HepG2 (cell line): ENCODE results near the gene MBTD1. TPM values are rescaled to one million over a fixed set of nuclear protein-coding genes. Genes with fewer than 3 reads are reported as not detected.

Experiments
- FIP1L1 ChIP-seq: fragments of 200-400 bp; formaldehyde crosslinking; IDR thresholded peaks from 2 replicates; pipeline ENCODE4 v1.6.1; 2018; ENCODE audit warnings: low read depth, mild to moderate bottlenecking, low read length, moderate library complexity, borderline replicate concordance; ENCODE audit not compliant: insufficient read depth
- HDAC6 ChIP-seq: fragments of 200-600 bp; sonication (generic); IDR thresholded peaks from 2 replicates; pipeline ENCODE4 v1.7.0; 2017; ENCODE audit warnings: mild to moderate bottlenecking, antibody characterized with exemption, low read length, low read depth
- IKZF4 ChIP-seq: sonication (generic); formaldehyde crosslinking; IDR thresholded peaks from 2 replicates; pipeline ENCODE4 v1.5.1; 2020; ENCODE audit warnings: borderline replicate concordance, mild to moderate bottlenecking, low read depth, missing genetic modification reagents; ENCODE audit errors: not compliant biosample characterization
- IRX3 ChIP-seq: sonication (generic); formaldehyde crosslinking; IDR thresholded peaks from 2 replicates; pipeline ENCODE4 v1.8.1; 2023; ENCODE audit warnings: mild to moderate bottlenecking, low read depth, missing genetic modification reagents, borderline replicate concordance
- JUN ChIP-seq: sonication (generic); formaldehyde crosslinking; IDR thresholded peaks from 2 replicates; pipeline ENCODE4 v1.4.0; 2020; ENCODE audit warnings: mild to moderate bottlenecking, missing genetic modification reagents
- LCORL ChIP-seq, 2 experiments: fragments of 450-650 bp in 1 of 2; sonication (generic) in 1 of 2; formaldehyde crosslinking in 1 of 2; IDR thresholded peaks; 2 replicates each; pipeline versions ENCODE4 v1.5.0 to v1.6.1; 2017 to 2020; ENCODE audit warnings: antibody characterized with exemption in 1 of 2, missing genetic modification reagents in 1 of 2
- MXI1 ChIP-seq: IDR thresholded peaks from 3 replicates; pipeline ENCODE4 v1.6.1; 2012; ENCODE audit warnings: low read depth, low read length, inconsistent platforms, borderline replicate concordance
- NCOR1 ChIP-seq: fragments of 200-600 bp; sonication (generic); IDR thresholded peaks from 2 replicates; pipeline ENCODE4 v1.7.0; 2017; ENCODE audit warnings: antibody characterized with exemption, low read length, borderline replicate concordance
- RBM22 ChIP-seq: fragments of 200-400 bp; formaldehyde crosslinking; optimal IDR thresholded peaks from 2 replicates; pipeline ENCODE3; 2017; ENCODE audit warnings: mild to moderate bottlenecking, low read length, moderate library complexity
- RELA ChIP-seq: sonication (generic); formaldehyde crosslinking; IDR thresholded peaks from 2 replicates; pipeline ENCODE4 v1.4.0; 2020; ENCODE audit warnings: missing genetic modification reagents
- SNAI1 ChIP-seq: sonication (generic); formaldehyde crosslinking; IDR thresholded peaks from 2 replicates; pipeline ENCODE4 v1.5.0; 2020; ENCODE audit warnings: mild to moderate bottlenecking, missing genetic modification reagents, borderline replicate concordance
- ZBTB3 ChIP-seq: sonication (generic); formaldehyde crosslinking; IDR thresholded peaks from 2 replicates; pipeline ENCODE4 v1.4.0; 2020; ENCODE audit warnings: low read depth, mild to moderate bottlenecking, moderate library complexity, missing genetic modification reagents, borderline replicate concordance
- ZEB1 ChIP-seq: IDR thresholded peaks from 2 replicates; pipeline ENCODE4 v1.6.1; 2012; ENCODE audit warnings: mild to moderate bottlenecking, low read depth, inconsistent platforms; ENCODE audit not compliant: insufficient replicate concordance
- ZNF33A ChIP-seq: sonication (generic); formaldehyde crosslinking; IDR thresholded peaks from 2 replicates; pipeline ENCODE4 v1.5.1; 2020; ENCODE audit warnings: missing genetic modification reagents, mild to moderate bottlenecking, moderate library complexity, borderline replicate concordance
- ZNF441 ChIP-seq: sonication (generic); formaldehyde crosslinking; IDR thresholded peaks from 2 replicates; pipeline ENCODE4 v1.7.0; 2021; ENCODE audit warnings: missing genetic modification reagents, borderline replicate concordance
- ZNF567 ChIP-seq: sonication (generic); formaldehyde crosslinking; IDR thresholded peaks from 2 replicates; pipeline ENCODE4 v1.8.1; 2023; ENCODE audit warnings: mild to moderate bottlenecking, missing genetic modification reagents, borderline replicate concordance
- polyA plus RNA-seq, 8 experiments: library from polyadenylated mRNA; depleted of rRNA in 3 of 8; stranded (reverse) in 7 of 8; unstranded in 1 of 8; fragments of >200 nt; fragmentation: Illumina TruSeq in 4 of 8; extraction: Trizol in 4 of 8; gene quantifications; 2 replicates each; pipeline versions ENCODE4 v1.2.1 to v1.2.3, GENCODE V29; 2011 to 2016; ENCODE audit warnings: low read depth in 4 of 8, missing spikeins in 1 of 8, mixed read lengths in 1 of 8; ENCODE audit not compliant: insufficient read depth in 1 of 8
- total RNA-seq, 5 experiments: library from RNA; depleted of rRNA; stranded (reverse); fragments of >200 nt; fragmentation: Illumina TruSeq; extraction: Trizol; gene quantifications; 2 replicates each; pipeline ENCODE4 v1.2.3, GENCODE V29; 2016; ENCODE audit warnings: low read depth in 1 of 5
- TF ChIP-seq, protein P1 (sequence below): sonication (generic); formaldehyde crosslinking; IDR thresholded peaks from 2 replicates; pipeline ENCODE4 v1.5.0; 2020; ENCODE audit warnings: mild to moderate bottlenecking, missing genetic modification reagents
- TF ChIP-seq, protein P2 (sequence below): sonication (generic); formaldehyde crosslinking; IDR thresholded peaks from 2 replicates; pipeline ENCODE4 v1.5.1; 2020; ENCODE audit warnings: mild to moderate bottlenecking, missing genetic modification reagents, moderate library complexity
- TF ChIP-seq, protein P3 (sequence below): IDR thresholded peaks from 2 replicates; pipeline ENCODE4 v1.6.1; 2012; ENCODE audit warnings: low read length, improper control_type of control experiment

MBTD1 gene
- total and polyA plus RNA-seq, 2 of the 13 experiments (the other 11 are each of a cell fraction or from before 2014, with no cell fraction given): 20.9 TPM

DNA sequence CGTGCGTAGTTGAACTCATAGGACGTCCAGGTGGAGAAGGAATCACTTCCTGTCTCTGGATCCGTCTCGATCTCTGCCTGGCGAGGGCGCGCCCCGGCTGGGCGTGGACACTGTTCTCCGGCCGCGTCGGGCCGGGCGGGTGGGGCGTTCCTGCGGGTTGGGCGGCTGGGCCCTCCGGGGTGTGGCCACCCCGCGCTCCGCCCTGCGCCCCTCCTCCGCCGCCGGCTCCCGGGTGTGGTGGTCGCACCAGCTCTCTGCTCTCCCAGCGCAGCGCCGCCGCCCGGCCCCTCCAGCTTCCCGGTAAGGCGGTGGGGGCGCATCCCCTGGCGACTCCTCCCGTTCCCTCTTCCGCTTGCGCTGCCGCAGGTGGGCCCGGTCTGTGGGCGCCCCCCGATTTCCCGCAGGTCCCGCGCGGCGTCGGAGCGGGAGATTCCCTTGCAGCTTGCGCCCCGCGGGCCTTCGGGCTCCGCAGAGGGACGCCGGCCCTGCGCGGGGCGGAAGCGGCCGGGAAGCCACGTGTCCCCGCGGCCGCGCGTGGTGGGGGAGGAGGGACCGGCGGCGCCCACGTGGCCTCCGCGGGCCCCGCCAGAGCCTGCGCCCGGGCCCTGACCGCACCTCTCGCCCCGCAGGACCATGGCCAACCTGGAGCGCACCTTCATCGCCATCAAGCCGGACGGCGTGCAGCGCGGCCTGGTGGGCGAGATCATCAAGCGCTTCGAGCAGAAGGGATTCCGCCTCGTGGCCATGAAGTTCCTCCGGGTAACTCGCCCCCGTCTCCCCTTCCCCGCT lies 93.5 kb downstream of the MBTD1 start, which contains the start of gene NME2 (continued):
- TF ChIP-seq, protein P1, sequence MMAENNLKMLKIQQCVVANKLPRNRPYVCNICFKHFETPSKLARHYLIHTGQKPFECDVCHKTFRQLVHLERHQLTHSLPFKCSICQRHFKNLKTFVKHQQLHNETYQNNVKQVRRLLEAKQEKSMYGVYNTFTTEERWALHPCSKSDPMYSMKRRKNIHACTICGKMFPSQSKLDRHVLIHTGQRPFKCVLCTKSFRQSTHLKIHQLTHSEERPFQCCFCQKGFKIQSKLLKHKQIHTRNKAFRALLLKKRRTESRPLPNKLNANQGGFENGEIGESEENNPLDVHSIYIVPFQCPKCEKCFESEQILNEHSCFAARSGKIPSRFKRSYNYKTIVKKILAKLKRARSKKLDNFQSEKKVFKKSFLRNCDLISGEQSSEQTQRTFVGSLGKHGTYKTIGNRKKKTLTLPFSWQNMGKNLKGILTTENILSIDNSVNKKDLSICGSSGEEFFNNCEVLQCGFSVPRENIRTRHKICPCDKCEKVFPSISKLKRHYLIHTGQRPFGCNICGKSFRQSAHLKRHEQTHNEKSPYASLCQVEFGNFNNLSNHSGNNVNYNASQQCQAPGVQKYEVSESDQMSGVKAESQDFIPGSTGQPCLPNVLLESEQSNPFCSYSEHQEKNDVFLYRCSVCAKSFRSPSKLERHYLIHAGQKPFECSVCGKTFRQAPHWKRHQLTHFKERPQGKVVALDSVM (CRISPR knock-in tag): no peak
- TF ChIP-seq NCOR1: no peak
- TF ChIP-seq JUN (CRISPR knock-in tag): no peak
- peak; percentile 76; the same call in 1 of the 2 replicates for TF ChIP-seq RELA (CRISPR knock-in tag)
- no peak for TF ChIP-seq ZNF33A
- TF ChIP-seq, protein P2, sequence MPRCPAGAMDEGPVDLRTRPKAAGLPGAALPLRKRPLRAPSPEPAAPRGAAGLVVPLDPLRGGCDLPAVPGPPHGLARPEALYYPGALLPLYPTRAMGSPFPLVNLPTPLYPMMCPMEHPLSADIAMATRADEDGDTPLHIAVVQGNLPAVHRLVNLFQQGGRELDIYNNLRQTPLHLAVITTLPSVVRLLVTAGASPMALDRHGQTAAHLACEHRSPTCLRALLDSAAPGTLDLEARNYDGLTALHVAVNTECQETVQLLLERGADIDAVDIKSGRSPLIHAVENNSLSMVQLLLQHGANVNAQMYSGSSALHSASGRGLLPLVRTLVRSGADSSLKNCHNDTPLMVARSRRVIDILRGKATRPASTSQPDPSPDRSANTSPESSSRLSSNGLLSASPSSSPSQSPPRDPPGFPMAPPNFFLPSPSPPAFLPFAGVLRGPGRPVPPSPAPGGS (CRISPR knock-in tag): peak; percentile 67
- peak; percentile 88 for TF ChIP-seq ZNF441 (CRISPR knock-in tag)
- TF ChIP-seq IRX3 (CRISPR knock-in tag): 0 out of 2 replicates have a peak, but pooled peaks have one; percentile 61
- TF ChIP-seq FIP1L1: no peak
- TF ChIP-seq HDAC6: no peak
- peak; percentile 90; the same call in 2 of the 3 replicates for TF ChIP-seq MXI1
- TF ChIP-seq ZEB1: peak; percentile 37
- TF ChIP-seq, protein P3, sequence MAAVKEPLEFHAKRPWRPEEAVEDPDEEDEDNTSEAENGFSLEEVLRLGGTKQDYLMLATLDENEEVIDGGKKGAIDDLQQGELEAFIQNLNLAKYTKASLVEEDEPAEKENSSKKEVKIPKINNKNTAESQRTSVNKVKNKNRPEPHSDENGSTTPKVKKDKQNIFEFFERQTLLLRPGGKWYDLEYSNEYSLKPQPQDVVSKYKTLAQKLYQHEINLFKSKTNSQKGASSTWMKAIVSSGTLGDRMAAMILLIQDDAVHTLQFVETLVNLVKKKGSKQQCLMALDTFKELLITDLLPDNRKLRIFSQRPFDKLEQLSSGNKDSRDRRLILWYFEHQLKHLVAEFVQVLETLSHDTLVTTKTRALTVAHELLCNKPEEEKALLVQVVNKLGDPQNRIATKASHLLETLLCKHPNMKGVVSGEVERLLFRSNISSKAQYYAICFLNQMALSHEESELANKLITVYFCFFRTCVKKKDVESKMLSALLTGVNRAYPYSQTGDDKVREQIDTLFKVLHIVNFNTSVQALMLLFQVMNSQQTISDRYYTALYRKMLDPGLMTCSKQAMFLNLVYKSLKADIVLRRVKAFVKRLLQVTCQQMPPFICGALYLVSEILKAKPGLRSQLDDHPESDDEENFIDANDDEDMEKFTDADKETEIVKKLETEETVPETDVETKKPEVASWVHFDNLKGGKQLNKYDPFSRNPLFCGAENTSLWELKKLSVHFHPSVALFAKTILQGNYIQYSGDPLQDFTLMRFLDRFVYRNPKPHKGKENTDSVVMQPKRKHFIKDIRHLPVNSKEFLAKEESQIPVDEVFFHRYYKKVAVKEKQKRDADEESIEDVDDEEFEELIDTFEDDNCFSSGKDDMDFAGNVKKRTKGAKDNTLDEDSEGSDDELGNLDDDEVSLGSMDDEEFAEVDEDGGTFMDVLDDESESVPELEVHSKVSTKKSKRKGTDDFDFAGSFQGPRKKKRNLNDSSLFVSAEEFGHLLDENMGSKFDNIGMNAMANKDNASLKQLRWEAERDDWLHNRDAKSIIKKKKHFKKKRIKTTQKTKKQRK: no peak
- no peak for TF ChIP-seq ZBTB3 (CRISPR knock-in tag)
- TF ChIP-seq LCORL (IDR thresholded peaks at IDR 0.05): no peak
- peak; percentile 88; the same call in 1 of the 2 replicates for TF ChIP-seq LCORL (CRISPR knock-in tag; IDR thresholded peaks at IDR 0.05)
- TF ChIP-seq SNAI1 (CRISPR knock-in tag): 0 out of 2 replicates have a peak, but pooled peaks have one; percentile 16
- TF ChIP-seq IKZF4 (CRISPR knock-in tag): no peak
- TF ChIP-seq ZNF567 (CRISPR knock-in tag): no peak; the same call in 1 of the 2 replicates
- no peak for TF ChIP-seq RBM22
